H1 (cell line): Measurements from ENCODE around the gene NAV2. TPM values are rescaled to one million over a fixed set of nuclear protein-coding genes. Genes with fewer than 3 reads are reported as not detected.

Experiments
- CTCF ChIA-PET: fragments of 300-600 bp; sonication (Branson Sonifier 250); formaldehyde crosslinking; loops from one replicate; lab custom pipeline; 2021; ENCODE audit not compliant: partially characterized antibody; lab: Charles Lee
- POLR2A ChIA-PET: fragments of 300-600 bp; sonication (Branson Sonifier 250); formaldehyde crosslinking; loops from one replicate; lab custom pipeline; 2021; ENCODE audit warnings: inconsistent platforms; ENCODE audit not compliant: partially characterized antibody; lab: Charles Lee
- DNase-seq, 2 experiments: peaks; one replicate each; pipeline versions ENCODE4 v3.0.0 to v3.0.0-alpha.2; 2010 to 2022; ENCODE audit warnings: low spot score in 2 of 2, low read depth in 1 of 2, mixed read lengths in 1 of 2
- FAIRE-seq: peaks from 2 replicates; lab custom pipeline; 2011; peaks lifted over from hg19 to GRCh38; lab: Jason Lieb, UNC
- H2AFZ ChIP-seq: 2 replicates; pipeline ENCODE4 v1.8.1; 2012; ENCODE audit warnings: low read length, inconsistent platforms
- H2AK5ac ChIP-seq: 2 replicates; pipeline ENCODE4 v1.6.1; 2013; ENCODE audit warnings: low read depth, low read length
- H2BK120ac ChIP-seq: replicated peaks from 2 replicates; pipeline ENCODE3; 2013; ENCODE audit warnings: low read depth, low read length, inconsistent platforms
- H2BK12ac ChIP-seq: 2 replicates; pipeline ENCODE4 v1.6.1; 2013; ENCODE audit warnings: low read depth, low read length
- H2BK15ac ChIP-seq: 2 replicates; pipeline ENCODE4 v1.6.1; 2013; ENCODE audit warnings: low read length
- H2BK20ac ChIP-seq: 2 replicates; pipeline ENCODE4 v1.6.1; 2013; ENCODE audit warnings: low read length
- H2BK5ac ChIP-seq: 2 replicates; pipeline ENCODE4 v1.6.1; 2013; ENCODE audit warnings: low read depth, low read length
- H3K14ac ChIP-seq: 2 replicates; pipeline ENCODE4 v1.6.1; 2013; ENCODE audit warnings: inconsistent platforms; ENCODE audit not compliant: insufficient read length
- H3K18ac ChIP-seq: 2 replicates; pipeline ENCODE4 v1.6.1; 2013; ENCODE audit warnings: low read length; ENCODE audit errors: extremely low read depth
- H3K23ac ChIP-seq: 2 replicates; pipeline ENCODE4 v1.6.1; 2013; ENCODE audit warnings: inconsistent platforms; ENCODE audit not compliant: insufficient read length
- H3K23me2 ChIP-seq: 2 replicates; pipeline ENCODE4 v1.6.1; 2013; ENCODE audit warnings: low read depth, low read length
- H3K27ac ChIP-seq: 2 replicates; pipeline ENCODE4 v1.6.1; 2011; ENCODE audit warnings: low read depth, low read length, inconsistent platforms
- H3K27me3 ChIP-seq, 4 experiments: replicated peaks in 1 of 4; 1 replicate in 1 of 4; 2 replicates in 3 of 4; pipeline versions ENCODE4 v1.6.1 to v1.8.1; 2011 to 2013; ENCODE audit warnings: low read length in 3 of 4, mild to moderate bottlenecking in 3 of 4, inconsistent platforms in 2 of 4, mixed read lengths in 2 of 4, moderate library complexity in 1 of 4; ENCODE audit not compliant: control insufficient read depth in 3 of 4, insufficient read depth in 3 of 4; ENCODE audit errors: extremely low read depth in 1 of 4
- H3K36me3 ChIP-seq, 4 experiments: 2 replicates each; pipeline versions ENCODE4 v1.6.1 to v1.8.1; 2011 to 2013; ENCODE audit warnings: mild to moderate bottlenecking in 4 of 4, low read length in 3 of 4, moderate library complexity in 2 of 4, control low read depth in 1 of 4, inconsistent platforms in 1 of 4; ENCODE audit not compliant: insufficient read depth in 4 of 4, control insufficient read depth in 2 of 4
- H3K4ac ChIP-seq: replicated peaks from 2 replicates; pipeline ENCODE3; 2013; ENCODE audit warnings: low read length, low read depth, mixed read lengths, inconsistent platforms; ENCODE audit not compliant: insufficient read length
- H3K4me1 ChIP-seq, 4 experiments: replicated peaks in 1 of 4; 1 replicate in 1 of 4; 2 replicates in 3 of 4; pipeline versions ENCODE4 v1.6.1 to v1.8.1; 2011 to 2013; ENCODE audit warnings: low read length in 3 of 4, inconsistent platforms in 2 of 4, mixed read lengths in 1 of 4; ENCODE audit not compliant: insufficient read depth in 4 of 4, control insufficient read depth in 3 of 4
- H3K4me2 ChIP-seq, 2 experiments: 2 replicates each; pipeline versions ENCODE4 v1.6.1 to v1.8.1; 2011 to 2013; ENCODE audit warnings: low read depth in 2 of 2, low read length in 2 of 2, control low read depth in 1 of 2, inconsistent platforms in 1 of 2, mild to moderate bottlenecking in 1 of 2; ENCODE audit not compliant: insufficient read depth in 1 of 2
- H3K4me3 ChIP-seq, 4 experiments: fragments of 200-600, 300-600 bp in 1 of 4; sonication (generic), shearing (Covaris generic), sonication (Bioruptor Twin) in 1 of 4; 2 replicates each; pipeline versions ENCODE4 v1.5.1 to v1.8.1; 2011 to 2016; ENCODE audit warnings: low read length in 4 of 4, low read depth in 3 of 4, control low read depth in 2 of 4, inconsistent platforms in 2 of 4, mild to moderate bottlenecking in 2 of 4, mixed read lengths in 1 of 4, moderate library complexity in 1 of 4; ENCODE audit not compliant: insufficient read depth in 2 of 4; ENCODE audit errors: extremely low read depth in 1 of 4
- H3K56ac ChIP-seq: replicated peaks from 2 replicates; pipeline ENCODE3; 2013; ENCODE audit warnings: low read depth, mild to moderate bottlenecking, mixed read lengths, low read length, inconsistent platforms; ENCODE audit not compliant: insufficient read length
- H3K79me1 ChIP-seq: 2 replicates; pipeline ENCODE4 v1.6.1; 2013; ENCODE audit warnings: low read depth, low read length, control low read depth
- H3K79me2 ChIP-seq, 2 experiments: 2 replicates each; pipeline versions ENCODE4 v1.6.1 to v1.8.1; 2012 to 2013; ENCODE audit warnings: low read length in 2 of 2, mild to moderate bottlenecking in 2 of 2, inconsistent platforms in 1 of 2; ENCODE audit not compliant: insufficient read depth in 2 of 2, control insufficient read depth in 1 of 2
- H3K9ac ChIP-seq, 4 experiments: replicated peaks in 1 of 4; 1 replicate in 1 of 4; 2 replicates in 3 of 4; pipeline versions ENCODE4 v1.6.1 to v1.8.1; 2011 to 2013; ENCODE audit warnings: low read depth in 3 of 4, low read length in 3 of 4, control low read depth in 2 of 4, mild to moderate bottlenecking in 2 of 4, moderate library complexity in 2 of 4, inconsistent platforms in 1 of 4; ENCODE audit errors: extremely low read depth in 1 of 4
- H3K9me3 ChIP-seq, 2 experiments: 2 replicates each; pipeline versions ENCODE4 v1.6.1 to v1.8.1; 2012 to 2013; ENCODE audit warnings: mild to moderate bottlenecking in 2 of 2, moderate library complexity in 2 of 2, control low read depth in 1 of 2, inconsistent platforms in 1 of 2, low read depth in 1 of 2, low read length in 1 of 2, mixed read lengths in 1 of 2; ENCODE audit not compliant: insufficient read depth in 2 of 2
- H4K20me1 ChIP-seq, 2 experiments: replicated peaks in 1 of 2; 2 replicates each; pipeline versions ENCODE3 to v1.8.1; 2011 to 2013; ENCODE audit warnings: inconsistent platforms in 2 of 2, low read length in 2 of 2, mild to moderate bottlenecking in 1 of 2; ENCODE audit not compliant: insufficient read depth in 2 of 2, control insufficient read depth in 1 of 2
- H4K5ac ChIP-seq: 2 replicates; pipeline ENCODE4 v1.6.1; 2013; ENCODE audit warnings: low read length, low read depth, mixed read lengths, inconsistent platforms; ENCODE audit not compliant: insufficient read length
- H4K8ac ChIP-seq: 2 replicates; pipeline ENCODE4 v1.8.0; 2013; ENCODE audit warnings: mild to moderate bottlenecking, moderate library complexity, low read length, inconsistent platforms; ENCODE audit not compliant: insufficient read depth; ENCODE audit errors: extremely low read depth
- H4K91ac ChIP-seq: replicated peaks from 2 replicates; pipeline ENCODE3; 2013; ENCODE audit warnings: low read length, mixed read lengths, inconsistent platforms; ENCODE audit not compliant: insufficient read length
- JUND ChIP-seq: IDR thresholded peaks from 2 replicates; pipeline ENCODE4 v1.6.1; 2011; ENCODE audit warnings: mild to moderate bottlenecking, improper control_type of control experiment, low read length
- NANOG ChIP-seq: IDR thresholded peaks from 2 replicates; pipeline ENCODE4 v1.6.1; 2011; ENCODE audit warnings: low read length, low read depth, mild to moderate bottlenecking, inconsistent platforms; ENCODE audit not compliant: insufficient read depth, poor library complexity, severe bottlenecking
- ZNF274 ChIP-seq: IDR thresholded peaks from 2 replicates; pipeline ENCODE4 v1.7.0; 2012; ENCODE audit warnings: low read length, borderline replicate concordance; ENCODE audit errors: extremely low read depth
- WGBS, 2 experiments: shearing (Covaris generic) in 1 of 2; methylation state at CpG; one replicate each; pipeline versions ENCODE4 v1.1.6 to v1.1.7; 2013 to 2015; ENCODE audit warnings: low lambda C conversion rate in 2 of 2, mixed read lengths in 2 of 2, inconsistent platforms in 1 of 2, low coverage in 1 of 2, missing lambda C conversion rate in 1 of 2; ENCODE audit not compliant: insufficient replicate concordance in 2 of 2, insufficient coverage in 1 of 2, insufficient read length in 1 of 2; ENCODE audit errors: extremely low coverage in 1 of 2, missing lambda C conversion rate in 1 of 2; 5-methylcytosine and 5-hydroxymethylcytosine counted together
- polyA plus RNA-seq, 7 experiments: library from polyadenylated mRNA; depleted of rRNA in 3 of 7; stranded (reverse) in 5 of 7; unstranded in 2 of 7; fragments of >200 nt in 5 of 7; fragments of 200-250 nt in 2 of 7; gene quantifications; 1 replicate in 5 of 7; 2 replicates in 1 of 7; 4 replicates in 1 of 7; pipeline versions ENCODE4 v1.2.1 to v1.2.3, GENCODE V29; 2011 to 2013; ENCODE audit warnings: missing spikeins in 2 of 7, mixed read lengths in 2 of 7
- total RNA-seq: library from RNA; stranded (reverse); fragmentation: NEBNext Ultra II Directional; extraction: Animal tissue kit (Norgen Biotek cat#: 25700); gene quantifications from 2 replicates; pipeline ENCODE4 v1.2.1, GENCODE V29; 2021

NAV2 gene
- total and polyA plus RNA-seq, 2 of the 8 experiments (the other 6 are each of a cell fraction or from before 2014, with no cell fraction given), result 35.6 to 73.6 TPM

DNA sequence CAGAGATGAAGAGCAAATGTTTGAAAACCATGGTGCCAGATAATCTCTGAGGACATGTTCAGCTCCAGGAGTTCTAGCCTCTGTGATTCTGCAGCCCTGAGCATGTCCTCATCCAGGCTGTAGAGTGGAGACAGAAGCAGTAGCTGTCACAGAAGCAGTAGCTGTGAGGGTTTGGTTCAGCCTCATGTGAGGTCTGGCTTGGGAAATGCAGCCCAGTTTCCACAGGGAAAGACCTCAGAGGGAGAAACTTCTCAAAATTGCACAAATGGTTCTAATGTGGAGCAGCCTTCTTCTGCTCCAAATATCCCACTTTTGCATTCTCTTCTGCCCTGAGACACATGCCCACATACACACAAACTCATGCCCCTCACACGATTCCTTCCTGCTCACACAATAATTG is 399.2 kb downstream of the NAV2 start:
- Histone ChIP-seq H3K79me2 (no peaks in the 10 kb centered on the region), H4K8ac (no peak overlapping the region), H2AFZ (no peak overlapping the region), H3K4me3 (no peak overlapping the region), H2AK5ac (no peak overlapping the region), H3K79me1 (no peaks in the 10 kb centered on the region; the same call in 1 of the 2 replicates), H3K23ac (no peak overlapping the region), H2BK5ac (no peak overlapping the region; the same call in 1 of the 2 replicates), H4K5ac (no peak overlapping the region), H2BK12ac (no peak overlapping the region), H4K20me1 (peaks cover 2 to 5% of the 10 kb centered on the region in 2 experiments), H3K27me3 (no peaks in the 10 kb centered on the region), H3K14ac (no peak overlapping the region), H3K23me2 (no peaks in the 10 kb centered on the region), H2BK15ac (no peak overlapping the region), H3K9ac (no peak overlapping the region), H3K56ac (no peak overlapping the region), H2BK120ac (no peak overlapping the region)
- WGBS, 2 experiments, result 78% methylated on average over 1 of the region's 1 CpG; no CpG with 5 or more reads in 1 of the 2 experiments
- POLR2A ChIA-PET, result no interaction called here
- no peak for DNase-seq
- no peak for TF ChIP-seq JUND
- no peak for TF ChIP-seq ZNF274
- TF ChIP-seq NANOG, result no peak
- TF ChIP-seq, all 59 proteins: peak for 0
- Histone ChIP-seq H2BK20ac (no peak overlapping the region), H3K36me3 (peaks cover 24 to 61% (median 52%) of the 10 kb centered on the region in 4 experiments), H3K9me3 (no peaks in the 10 kb centered on the region), H3K4me1 (no peaks in the 10 kb centered on the region), H3K18ac (no peak overlapping the region), H3K4me2 (no peak overlapping the region), H3K4ac (no peak overlapping the region), H3K27ac (no peak overlapping the region), H4K91ac (no peak overlapping the region)
- no peak for FAIRE-seq
- CTCF ChIA-PET, result interaction anchor here (0.6 to 5.4 kb wide), 22 partner anchors 8 to 1258 kb away, joined by 3 to 24 read pairs (median 4); no protein-coding TSS in a partner anchor
